HepG2 (cell line): Measurements from ENCODE around the gene CES1. TPM values are rescaled to one million over a fixed set of nuclear protein-coding genes. Genes with fewer than 3 reads are reported as not detected.

ENCODE experiments used
- ATAC-seq: fragments of 200-7000 bp; cut with Tn5 transposase; 3 replicates; pipeline ENCODE4 v1.9.1; 2020; ENCODE audit warnings: mild to moderate bottlenecking, moderate library complexity
- BruUV-seq: library from RNA; stranded (reverse); fragments of 400-500 nt; replicated peaks from 2 replicates; lab custom pipeline; 2021; lab: Mats Ljungman, UMichigan
- CTCF ChIA-PET: fragments of 300-600 bp; formaldehyde crosslinking; extraction: SDS; loops from one replicate; lab custom pipeline; 2021; ENCODE audit warnings: low total read pairs, inconsistent platforms, low intra/inter-chr PET ratio; lab: Yijun Ruan, JAX
- POLR2A ChIA-PET: fragments of 350-600 bp; sonication (Branson Sonifier 250); formaldehyde crosslinking; loops from one replicate; lab custom pipeline; 2020; ENCODE audit warnings: antibody characterized with exemption, inconsistent platforms; lab: Yijun Ruan, JAX
- DNase-seq: peaks from one replicate; pipeline ENCODE4 v3.0.0-alpha.2; 2015; ENCODE audit warnings: low spot score
- FAIRE-seq: peaks from 3 replicates; lab custom pipeline; 2011; peaks lifted over from hg19 to GRCh38; lab: Jason Lieb, UNC
- H2AFZ ChIP-seq: one replicate; pipeline ENCODE4 v1.6.1; 2011; ENCODE audit warnings: low read length, inconsistent platforms
- H3K27ac ChIP-seq: fragments of 300-600 bp; 3 replicates; pipeline ENCODE4 v1.8.0; 2011; ENCODE audit warnings: mixed run types, mild to moderate bottlenecking, mixed read lengths, low read length, inconsistent platforms; ENCODE audit not compliant: insufficient read depth; ENCODE audit errors: extremely low read length
- H3K27me3 ChIP-seq, 2 experiments: fragments of 200-600 bp in 1 of 2; 2 replicates in 1 of 2; 3 replicates in 1 of 2; pipeline versions ENCODE4 v1.6.0 to v1.8.0; 2011; ENCODE audit warnings: low read length in 2 of 2, mild to moderate bottlenecking in 2 of 2, moderate library complexity in 2 of 2, inconsistent platforms in 1 of 2; ENCODE audit not compliant: insufficient read depth in 2 of 2, control insufficient read depth in 1 of 2
- H3K36me3 ChIP-seq, 2 experiments: fragments of 200-600 bp in 1 of 2; replicated peaks in 1 of 2; 2 replicates in 1 of 2; 3 replicates in 1 of 2; pipeline versions ENCODE4 v1.5.1 to v1.8.0; 2011; ENCODE audit warnings: low read length in 2 of 2, inconsistent platforms in 1 of 2; ENCODE audit not compliant: insufficient read depth in 2 of 2, control insufficient read depth in 1 of 2
- H3K4me1 ChIP-seq: 2 replicates; pipeline ENCODE4 v1.5.1; 2012; ENCODE audit warnings: low read length, inconsistent platforms; ENCODE audit not compliant: insufficient read depth
- H3K4me2 ChIP-seq: 2 replicates; pipeline ENCODE4 v1.6.0; 2011; ENCODE audit warnings: low read depth, low read length, inconsistent platforms
- H3K4me3 ChIP-seq, 3 experiments: fragments of 200-600 bp in 1 of 3; sonication (generic), shearing (Covaris generic) in 1 of 3; replicated peaks in 1 of 3; 2 replicates each; pipeline ENCODE4 v1.5.1; 2011 to 2016; ENCODE audit warnings: low read length in 3 of 3, inconsistent platforms in 2 of 3, low read depth in 2 of 3, mild to moderate bottlenecking in 2 of 3, control low read depth in 1 of 3, mixed read lengths in 1 of 3; ENCODE audit not compliant: insufficient read depth in 1 of 3
- H3K79me2 ChIP-seq: one replicate; pipeline ENCODE4 v1.6.1; 2011; ENCODE audit warnings: low read length, inconsistent platforms; ENCODE audit not compliant: insufficient read depth
- H3K9ac ChIP-seq: 2 replicates; pipeline ENCODE4 v1.6.0; 2011; ENCODE audit warnings: mild to moderate bottlenecking, low read depth, low read length, inconsistent platforms; ENCODE audit not compliant: insufficient read depth
- H3K9me3 ChIP-seq: 2 replicates; pipeline ENCODE4 v1.5.1; 2012; ENCODE audit warnings: mild to moderate bottlenecking, low read length
- H4K20me1 ChIP-seq: 2 replicates; pipeline ENCODE4 v1.6.0; 2011; ENCODE audit warnings: inconsistent platforms, mild to moderate bottlenecking, low read length, moderate library complexity; ENCODE audit not compliant: insufficient read depth
- CENPX ChIP-seq: sonication (generic); formaldehyde crosslinking; IDR thresholded peaks from 2 replicates; pipeline ENCODE4 v1.9.0; 2021; ENCODE audit warnings: mild to moderate bottlenecking, missing genetic modification reagents, moderate library complexity
- MAFK ChIP-seq, 2 experiments: IDR thresholded peaks in 1 of 2; conservative IDR thresholded peaks in 1 of 2; 2 replicates each; pipeline ENCODE4 v1.6.1; 2011; ENCODE audit warnings: improper control_type of control experiment in 2 of 2, low read length in 2 of 2
- RARA ChIP-seq: IDR thresholded peaks from 2 replicates; pipeline ENCODE4 v1.6.1; 2016; ENCODE audit warnings: missing genetic modification reagents, missing compliant biosample characterization
- RFXANK ChIP-seq: IDR thresholded peaks from 2 replicates; pipeline ENCODE4 v1.6.1; 2016
- TBX2 ChIP-seq: sonication (generic); formaldehyde crosslinking; IDR thresholded peaks from 2 replicates; pipeline ENCODE4 v1.5.0; 2020; ENCODE audit warnings: missing genetic modification reagents, mild to moderate bottlenecking, borderline replicate concordance
- ZNF33A ChIP-seq: sonication (generic); formaldehyde crosslinking; IDR thresholded peaks from 2 replicates; pipeline ENCODE4 v1.5.1; 2020; ENCODE audit warnings: missing genetic modification reagents, mild to moderate bottlenecking, moderate library complexity, borderline replicate concordance
- ZNF513 ChIP-seq: sonication (generic); formaldehyde crosslinking; conservative IDR thresholded peaks from 2 replicates; pipeline ENCODE4 v1.5.0; 2020; ENCODE audit warnings: missing genetic modification reagents
- ZNF773 ChIP-seq: sonication (generic); formaldehyde crosslinking; IDR thresholded peaks from 2 replicates; pipeline ENCODE4 v1.4.0; 2020; ENCODE audit warnings: missing genetic modification reagents, borderline replicate concordance
- WGBS: methylation state at CpG from one replicate; pipeline ENCODE4 v1.1.6; 2017; ENCODE audit warnings: low lambda C conversion rate; 5-methylcytosine and 5-hydroxymethylcytosine counted together
- in situ Hi-C: cut with HindIII; loops from 2 replicates; pipeline ENCODE4 v1.10.0; 2017; ENCODE audit warnings: low pct_unique_long_range_greater_than_20kb; ENCODE audit not compliant: extremely low pct_ligation_motif_present
- intact Hi-C: fragments of 100-400 bp; cut with micrococcal nuclease; formaldehyde crosslinking; loops from one replicate; pipeline ENCODE4 v1.10.0; 2022; ENCODE audit not compliant: unreplicated experiment
- polyA plus RNA-seq, 8 experiments: library from polyadenylated mRNA; depleted of rRNA in 3 of 8; stranded (reverse) in 7 of 8; unstranded in 1 of 8; fragments of >200 nt; fragmentation: Illumina TruSeq in 4 of 8; extraction: Trizol in 4 of 8; gene quantifications; 2 replicates each; pipeline versions ENCODE4 v1.2.1 to v1.2.3, GENCODE V29; 2011 to 2016; ENCODE audit warnings: low read depth in 4 of 8, missing spikeins in 1 of 8, mixed read lengths in 1 of 8; ENCODE audit not compliant: insufficient read depth in 1 of 8
- total RNA-seq, 5 experiments: library from RNA; depleted of rRNA; stranded (reverse); fragments of >200 nt; fragmentation: Illumina TruSeq; extraction: Trizol; gene quantifications; 2 replicates each; pipeline ENCODE4 v1.2.3, GENCODE V29; 2016; ENCODE audit warnings: low read depth in 1 of 5
- TF ChIP-seq, protein P1 (sequence below): IDR thresholded peaks from 2 replicates; pipeline ENCODE4 v1.6.1; 2016; ENCODE audit warnings: control low read depth

The CES1 gene
- total and polyA plus RNA-seq, 2 of the 13 experiments (the other 11 are each of a cell fraction or from before 2014, with no cell fraction given), result 136 to 198 TPM

GRCh38 chr16:55765161-55765560 lies 67.7 kb downstream of the CES1 start:
- H3K4me1 ChIP-seq, result peaks cover 17% of the 10 kb centered on the region
- no peak overlapping the region for H2AFZ ChIP-seq
- BruUV-seq, result no TSS peak
- POLR2A ChIA-PET, result no interaction called here
- H3K4me3 ChIP-seq, result no peak overlapping the region
- CTCF ChIA-PET, result no interaction called here
- WGBS, result 83% methylated on average over 3 of the region's 3 CpGs
- H3K9ac ChIP-seq, result no peak overlapping the region
- intact Hi-C loops (no loop called here), in situ Hi-C loops (no loop called here)
- ATAC-seq, result no peak
- H3K36me3 ChIP-seq, result no peaks in the 10 kb centered on the region
- TF ChIP-seq CENPX (no peak), RFXANK (CRISPR knock-in tag) (no peak), TBX2 (CRISPR knock-in tag) (no peak), MAFK (conservative IDR thresholded peaks at IDR 0.05 in 1 of 2, IDR thresholded peaks at IDR 0.05 in 1 of 2; ENCODE audit: low read length in 2 of 2) (no peak), ZNF33A (CRISPR knock-in tag) (no peak), ZNF773 (no peak), ZNF513 (CRISPR knock-in tag) (no peak), RARA (CRISPR knock-in tag) (no peak)
- TF ChIP-seq, protein P1, sequence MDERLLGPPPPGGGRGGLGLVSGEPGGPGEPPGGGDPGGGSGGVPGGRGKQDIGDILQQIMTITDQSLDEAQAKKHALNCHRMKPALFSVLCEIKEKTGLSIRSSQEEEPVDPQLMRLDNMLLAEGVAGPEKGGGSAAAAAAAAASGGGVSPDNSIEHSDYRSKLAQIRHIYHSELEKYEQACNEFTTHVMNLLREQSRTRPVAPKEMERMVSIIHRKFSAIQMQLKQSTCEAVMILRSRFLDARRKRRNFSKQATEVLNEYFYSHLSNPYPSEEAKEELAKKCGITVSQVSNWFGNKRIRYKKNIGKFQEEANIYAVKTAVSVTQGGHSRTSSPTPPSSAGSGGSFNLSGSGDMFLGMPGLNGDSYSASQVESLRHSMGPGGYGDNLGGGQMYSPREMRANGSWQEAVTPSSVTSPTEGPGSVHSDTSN (CRISPR knock-in tag), result no peak
- H4K20me1 ChIP-seq, result no peaks in the 10 kb centered on the region
- H3K4me2 ChIP-seq, result no peak overlapping the region
- no peak for DNase-seq
- no peak for FAIRE-seq
- no peak overlapping the region for H3K27ac ChIP-seq
- no peaks in the 10 kb centered on the region for H3K9me3 ChIP-seq
- H3K79me2 ChIP-seq, result no peaks in the 10 kb centered on the region
- no peaks in the 10 kb centered on the region for H3K27me3 ChIP-seq
